Small intestine (tissue), 7 donors: ENCODE data around the gene RAB6A. TPM values are rescaled to one million over a fixed set of nuclear protein-coding genes. Genes with fewer than 3 reads are reported as not detected.

Experiments used
- DNase-seq, 2 donors: peaks; one replicate each; pipeline versions ENCODE4 v3.0.0 to v3.0.0-alpha.2; 2013
- FAIRE-seq: peaks from 2 replicates; lab custom pipeline; 2012; peaks lifted over from hg19 to GRCh38; lab: Jason Lieb, UNC
- H3K27ac ChIP-seq, 3 donors: one replicate each; pipeline ENCODE4 v1.5.1; 2013; ENCODE audit warnings: low read length in 2 of 3, mild to moderate bottlenecking in 2 of 3, control low read depth in 1 of 3, inconsistent platforms in 1 of 3, low read depth in 1 of 3, moderate library complexity in 1 of 3
- H3K27me3 ChIP-seq, 3 donors: one replicate each; pipeline ENCODE4 v1.6.1; 2013; ENCODE audit warnings: low read length in 3 of 3, inconsistent platforms in 1 of 3; ENCODE audit not compliant: control insufficient read depth in 3 of 3, insufficient read depth in 3 of 3
- H3K36me3 ChIP-seq, 3 donors: one replicate each; pipeline ENCODE4 v1.6.1; 2013; ENCODE audit warnings: low read length in 3 of 3, inconsistent platforms in 1 of 3, low read depth in 1 of 3, mild to moderate bottlenecking in 1 of 3, moderate library complexity in 1 of 3; ENCODE audit not compliant: control insufficient read depth in 3 of 3, insufficient read depth in 2 of 3
- H3K4me1 ChIP-seq, 3 donors: one replicate each; pipeline ENCODE4 v1.6.1; 2013; ENCODE audit warnings: low read length in 2 of 3, inconsistent platforms in 1 of 3, low read depth in 1 of 3, mild to moderate bottlenecking in 1 of 3, moderate library complexity in 1 of 3; ENCODE audit not compliant: control insufficient read depth in 3 of 3, insufficient read depth in 2 of 3
- H3K4me3 ChIP-seq, 3 donors: one replicate each; pipeline ENCODE4 v1.5.1; 2013; ENCODE audit warnings: low read length in 3 of 3, control low read depth in 1 of 3, inconsistent platforms in 1 of 3, low read depth in 1 of 3, mild to moderate bottlenecking in 1 of 3, moderate library complexity in 1 of 3
- H3K9me3 ChIP-seq, 2 donors: one replicate each; pipeline ENCODE4 v1.6.1; 2013; ENCODE audit warnings: low read depth in 1 of 2, low read length in 1 of 2; ENCODE audit not compliant: control insufficient read depth in 2 of 2, insufficient read depth in 1 of 2
- WGBS, 3 donors: extraction: QIAGEN DNeasy Blood & Tissue Kit; methylation state at CpG; one replicate each; pipeline ENCODE4 v1.1.7; 2013; 5-methylcytosine and 5-hydroxymethylcytosine counted together
- polyA plus RNA-seq, 4 donors: library from polyadenylated mRNA; stranded (reverse) in 3 of 4; unstranded in 1 of 4; fragments of 200-250 nt in 3 of 4; fragments of 120-200 nt in 1 of 4; gene quantifications; one replicate each; pipeline versions ENCODE4 v1.2.1 to v1.2.3, GENCODE V29; 2013
- donor health status: healthy with polysubstance abuse.
- donor health status: control.
- donor health status: control.
- donor health status: Bipolar disorder and iron deficiency.
- donor health status: healthy.

Gene RAB6A
- polyA plus RNA-seq, 4 donors = 71.8 to 127 (median 95.8) TPM

DNA sequence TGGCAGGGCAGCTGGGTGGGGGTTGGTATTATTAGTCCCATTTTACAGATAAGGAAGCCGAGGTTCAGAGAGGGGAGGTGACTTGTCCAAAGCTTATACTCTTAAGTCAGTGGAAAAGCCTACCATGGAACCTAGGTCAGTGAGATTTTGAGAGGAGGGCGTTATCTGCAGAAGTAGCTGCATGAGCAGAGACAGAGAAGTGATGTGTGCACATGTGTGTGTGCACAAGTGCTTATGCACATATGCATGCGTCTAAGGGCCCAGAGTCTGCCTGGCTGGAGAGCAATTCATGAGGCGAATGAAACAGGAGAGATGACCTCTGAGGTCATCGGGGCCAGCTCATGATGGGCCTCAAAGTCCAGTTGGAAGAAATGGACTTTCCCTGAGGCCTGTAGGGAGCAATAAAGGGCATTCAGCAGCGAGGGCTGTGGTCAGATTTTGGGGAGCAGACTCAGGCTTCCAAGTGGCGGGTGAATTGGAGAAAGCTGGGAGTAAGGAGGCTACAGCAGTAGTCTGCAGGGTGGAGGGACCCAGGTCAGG lies 106.3 kb downstream of the RAB6A start:
- DNase-seq (no peak), FAIRE-seq (no peak)
- Histone ChIP-seq H3K36me3 (peaks cover 0 to 6% (median 0%) of the 10 kb centered on the region in 3 donors), H3K27me3 (no peaks in the 10 kb centered on the region), H3K4me1 (peaks cover 0 to 6% (median 0%) of the 10 kb centered on the region in 3 donors), H3K4me3 (no peak overlapping the region), H3K27ac (no peak overlapping the region), H3K9me3 (no peaks in the 10 kb centered on the region)
- WGBS, 3 donors = 79 to 88% (median 80%) methylated on average over 7 of the region's 7 CpGs

DNA sequence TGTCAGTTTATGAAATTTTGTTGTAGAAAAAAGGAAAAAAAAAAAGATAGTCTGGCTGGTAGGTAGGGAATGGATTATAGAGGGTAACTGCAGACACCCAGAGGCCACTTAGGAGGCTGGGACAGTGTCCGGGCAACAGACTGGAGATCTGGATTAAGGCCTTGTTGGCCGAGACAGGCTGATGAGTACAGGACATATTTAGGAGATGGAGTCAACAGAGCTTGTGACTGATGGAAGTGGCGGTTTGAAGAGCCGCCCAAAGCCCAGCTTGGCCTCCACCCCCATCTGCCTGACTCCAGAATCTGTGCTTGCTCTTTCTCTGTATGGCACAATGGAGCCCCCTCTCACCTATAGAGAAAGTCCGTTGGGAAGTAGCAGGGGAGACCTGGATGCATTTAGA lies 106.9 kb downstream of the RAB6A start:
- WGBS, 3 donors = 83 to 98% (median 87%) methylated on average over 5 of the region's 5 CpGs
- Histone ChIP-seq H3K36me3 (peaks cover 0 to 6% (median 0%) of the 10 kb centered on the region in 3 donors), H3K27ac (no peak overlapping the region), H3K4me3 (no peak overlapping the region), H3K4me1 (peaks cover 0 to 6% (median 0%) of the 10 kb centered on the region in 3 donors), H3K9me3 (no peaks in the 10 kb centered on the region), H3K27me3 (no peaks in the 10 kb centered on the region)
- FAIRE-seq (no peak), DNase-seq (no peak)

DNA sequence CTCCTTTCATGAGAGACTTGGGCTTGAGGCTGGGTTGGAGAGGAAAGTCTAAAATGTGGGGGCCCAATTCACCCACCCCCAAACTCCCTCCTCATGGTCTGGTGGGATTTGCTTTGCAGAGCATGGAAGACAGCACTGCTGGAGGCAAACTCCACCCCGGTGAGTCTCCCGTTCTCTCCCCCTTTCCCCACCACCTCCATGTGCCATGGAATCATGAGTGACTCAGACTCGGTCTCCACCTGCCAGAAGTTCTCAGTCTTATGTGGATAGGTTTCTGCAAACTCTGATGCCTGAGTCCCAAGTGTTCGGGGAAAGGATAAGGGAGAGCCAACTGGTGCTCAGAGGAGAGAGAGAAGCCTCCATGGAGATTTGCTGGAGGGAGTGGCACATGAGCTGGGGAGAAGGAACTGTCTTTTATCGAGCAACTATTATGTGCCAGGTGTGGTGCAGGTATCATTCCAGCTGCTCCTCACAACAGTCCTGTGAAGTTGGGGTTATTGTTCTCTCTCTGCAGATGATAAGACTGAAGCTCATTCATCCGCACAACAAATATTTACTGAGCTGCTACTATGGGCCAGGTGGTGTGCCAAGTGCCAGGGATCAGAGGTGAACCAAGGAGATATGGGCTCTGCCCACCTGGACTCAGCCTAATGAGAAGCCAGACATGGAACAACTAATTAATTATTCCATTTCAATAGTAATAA lies 107.9 kb downstream of the RAB6A start:
- DNase-seq = peak in 1 of 2 donors; percentile 47
- WGBS, 3 donors = 62 to 80% (median 69%) methylated on average over 6 of the region's 6 CpGs
- Histone ChIP-seq H3K4me1 (peaks cover 0 to 6% (median 0%) of the 10 kb centered on the region in 3 donors), H3K27me3 (no peaks in the 10 kb centered on the region), H3K36me3 (peaks cover 0 to 6% (median 0%) of the 10 kb centered on the region in 3 donors), H3K9me3 (no peaks in the 10 kb centered on the region), H3K4me3 (no peak overlapping the region), H3K27ac (peak overlapping the region in 1 of 3 donors; percentile 38)
- no peak for FAIRE-seq

DNA sequence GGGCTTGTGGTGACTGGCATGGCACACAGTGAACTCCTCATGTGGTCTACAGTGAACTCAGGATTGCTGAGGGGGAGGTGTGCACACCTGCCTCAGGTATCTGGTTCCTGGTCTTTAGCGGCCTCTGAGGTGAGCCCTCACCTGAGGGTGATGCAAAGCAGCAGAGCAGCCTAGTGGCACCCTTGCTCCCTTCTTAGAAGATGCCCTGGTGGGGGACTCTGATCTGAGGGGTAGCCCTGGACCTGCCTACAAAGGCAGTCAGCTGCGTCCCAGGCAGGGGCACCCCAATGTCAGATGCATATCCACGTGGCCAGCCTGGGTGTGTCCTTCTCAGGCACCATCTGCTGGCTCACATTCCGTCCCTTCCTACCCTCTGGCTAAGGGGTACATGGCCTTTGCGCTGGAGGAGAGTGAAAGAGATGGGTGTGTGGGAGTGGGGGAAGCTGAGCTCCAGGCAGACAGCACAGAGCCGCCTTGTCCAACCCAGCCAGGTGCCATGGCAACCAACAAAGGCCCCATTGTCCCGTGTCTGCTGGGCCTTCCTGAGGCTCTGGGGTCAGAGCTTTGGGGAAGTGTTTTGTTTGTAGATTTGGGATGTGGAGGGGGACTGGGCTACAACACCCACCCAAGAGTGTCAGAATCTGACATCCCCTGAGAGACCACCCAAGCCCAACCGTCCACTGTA lies 108.7 kb downstream of the RAB6A start:
- peak; percentile 31 to 58 for DNase-seq
- peaks cover 0 to 11% (median 0%) of the 10 kb centered on the region in 3 donors for H3K4me1 ChIP-seq
- H3K9me3 ChIP-seq = no peaks in the 10 kb centered on the region
- peak overlapping the region in 1 of 3 donors; percentile 38 for H3K27ac ChIP-seq
- H3K4me3 ChIP-seq = no peak overlapping the region
- peaks cover 0 to 6% (median 0%) of the 10 kb centered on the region in 3 donors for H3K36me3 ChIP-seq
- 17 to 44% (median 28%) methylated on average over 8 of the region's 8 CpGs for WGBS, 3 donors
- no peaks in the 10 kb centered on the region for H3K27me3 ChIP-seq
- FAIRE-seq = no peak

DNA sequence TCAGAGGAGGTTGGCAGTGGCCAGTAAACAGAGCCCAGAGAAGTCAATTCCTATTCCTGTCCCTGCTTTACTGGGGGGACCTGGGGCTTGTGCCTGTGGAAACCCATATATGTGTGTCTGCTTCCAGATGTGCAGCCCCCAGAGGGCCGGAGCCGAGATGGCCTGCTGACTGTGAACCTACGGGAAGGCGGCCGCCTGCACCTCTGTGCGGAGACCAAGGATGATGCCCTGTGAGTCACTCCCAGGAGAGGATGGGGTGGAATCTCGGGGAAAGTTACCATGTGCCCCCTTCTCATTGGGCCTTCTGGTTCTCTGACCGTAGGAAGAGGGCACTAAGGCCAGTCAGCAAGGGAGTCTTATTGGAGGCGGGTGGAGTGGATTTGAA lies 109.2 kb downstream of the RAB6A start:
- peak overlapping the region in 1 of 3 donors; percentile 9 for H3K27ac ChIP-seq
- no peak for FAIRE-seq
- peaks cover 0 to 6% (median 0%) of the 10 kb centered on the region in 3 donors for H3K36me3 ChIP-seq
- peaks cover 0 to 1% (median 0%) of the 10 kb centered on the region in 3 donors for H3K27me3 ChIP-seq
- WGBS, 3 donors = 90 to 95% (median 93%) methylated on average over 9 of the region's 9 CpGs
- H3K9me3 ChIP-seq = no peaks in the 10 kb centered on the region
- H3K4me3 ChIP-seq = no peak overlapping the region
- peaks cover 0 to 11% (median 0%) of the 10 kb centered on the region in 3 donors for H3K4me1 ChIP-seq
- no peak for DNase-seq

DNA sequence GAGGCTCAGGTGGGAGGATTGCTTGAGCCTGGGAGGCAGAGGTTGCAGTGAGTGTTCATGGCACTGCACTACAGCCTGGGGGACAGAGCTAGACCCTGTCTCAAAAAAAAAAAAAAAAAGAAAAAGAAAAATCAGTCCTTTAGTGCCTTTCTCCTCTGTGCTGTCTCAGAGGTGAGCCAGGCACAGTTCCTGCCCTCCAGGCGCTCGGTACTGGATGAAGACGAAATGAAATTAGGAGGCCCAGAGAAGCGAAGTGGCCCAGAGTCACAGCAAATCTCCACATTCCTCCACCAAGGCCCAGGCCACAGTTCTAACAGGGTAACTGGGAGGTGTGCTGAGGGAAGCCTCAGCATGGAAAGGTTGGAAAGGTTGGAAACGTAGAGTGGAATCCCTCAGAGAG lies 109.6 kb downstream of the RAB6A start:
- Histone ChIP-seq H3K36me3 (peaks cover 0 to 6% (median 0%) of the 10 kb centered on the region in 3 donors), H3K4me1 (peaks cover 0 to 11% (median 0%) of the 10 kb centered on the region in 3 donors), H3K4me3 (no peak overlapping the region), H3K27me3 (peaks cover 0 to 5% (median 0%) of the 10 kb centered on the region in 3 donors), H3K27ac (no peak overlapping the region), H3K9me3 (no peaks in the 10 kb centered on the region)
- WGBS, 3 donors = 95% methylated on average over 5 of the region's 5 CpGs
- DNase-seq (no peak), FAIRE-seq (no peak)

DNA sequence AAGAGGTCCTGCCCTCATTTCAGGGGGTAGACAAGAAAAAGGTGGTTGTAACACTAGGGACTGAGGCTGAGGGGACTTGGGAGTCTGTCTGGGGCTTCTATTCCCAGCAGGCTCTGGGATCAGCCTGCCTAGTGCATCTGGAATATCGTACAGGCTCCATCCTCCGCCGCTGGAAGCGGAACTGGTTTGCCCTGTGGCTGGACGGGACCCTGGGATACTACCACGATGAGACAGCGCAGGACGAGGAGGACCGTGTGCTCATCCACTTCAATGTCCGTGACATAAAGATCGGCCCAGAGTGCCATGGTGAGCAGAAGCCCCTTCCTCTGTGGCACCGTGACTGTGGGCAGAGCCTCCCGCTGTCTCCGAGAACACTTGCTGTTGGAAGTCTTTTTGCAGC lies 110.5 kb downstream of the RAB6A start:
- Histone ChIP-seq H3K4me1 (peaks cover 0 to 15% (median 0%) of the 10 kb centered on the region in 3 donors), H3K9me3 (no peaks in the 10 kb centered on the region), H3K36me3 (peaks cover 0 to 6% (median 0%) of the 10 kb centered on the region in 3 donors), H3K27me3 (peaks cover 0 to 13% (median 0%) of the 10 kb centered on the region in 3 donors), H3K4me3 (no peak overlapping the region), H3K27ac (no peak overlapping the region)
- WGBS, 3 donors = 91 to 96% (median 94%) methylated on average over 14 of the region's 14 CpGs
- DNase-seq (no peak), FAIRE-seq (no peak)

DNA sequence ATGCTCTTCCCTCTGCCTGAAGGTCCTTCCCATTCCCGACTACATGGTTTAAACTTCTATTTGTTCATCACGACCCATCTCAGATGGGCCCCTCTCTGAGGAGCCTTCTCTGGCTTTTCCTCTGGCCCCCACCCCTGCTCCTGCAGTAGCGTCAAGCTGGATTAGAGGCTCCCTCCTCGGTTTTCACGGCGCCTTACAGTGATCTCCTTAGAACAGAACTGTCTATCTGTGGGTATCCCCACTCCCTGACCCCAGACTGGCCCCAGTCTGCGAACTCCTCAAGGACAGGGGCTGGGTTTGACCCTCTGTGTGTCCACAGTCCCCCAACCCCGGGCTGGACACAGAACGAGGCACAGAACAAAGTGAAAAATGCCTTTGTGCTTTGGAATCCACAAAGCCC lies 111.7 kb downstream of the RAB6A start:
- DNase-seq (no peak), FAIRE-seq (no peak)
- no peak overlapping the region for H3K4me3 ChIP-seq
- peaks cover 0 to 17% (median 0%) of the 10 kb centered on the region in 3 donors for H3K27me3 ChIP-seq
- H3K36me3 ChIP-seq = peaks cover 0 to 5% (median 0%) of the 10 kb centered on the region in 3 donors
- peaks cover 0 to 15% (median 0%) of the 10 kb centered on the region in 3 donors for H3K4me1 ChIP-seq
- H3K9me3 ChIP-seq = no peaks in the 10 kb centered on the region
- 75 to 85% (median 80%) methylated on average over 9 of the region's 9 CpGs for WGBS, 3 donors
- H3K27ac ChIP-seq = no peak overlapping the region
